ENCODE measurements around the gene SF3A1. TPM values are rescaled to one million over a fixed set of nuclear protein-coding genes. Genes with fewer than 3 reads are reported as not detected.

SF3A1 gene
- total and polyA plus RNA-seq, 9 of the 15 experiments (the other 6 are each of a cell fraction or from before 2014, with no cell fraction given), result 6.7 to 228 (median 13.0) TPM

GRCh38 chr22:30405731-30406130 is 49.0 kb upstream of the SF3A1 start:
- no TSS peak for BruUV-seq (replicated peaks)
- H3K4me3 ChIP-seq, result no peak overlapping the region
- no peak overlapping the region for H3K9ac ChIP-seq (ENCODE audit: insufficient read depth in 1 of 2, low read depth in 2 of 2, low read length in 2 of 2)
- H4K20me1 ChIP-seq (replicated peaks; ENCODE audit: control insufficient read depth, insufficient read depth, low read length), result peaks cover 9% of the 10 kb centered on the region
- H3K27me3 ChIP-seq (ENCODE audit: control insufficient read depth in 2 of 2, insufficient read depth in 2 of 2, low read length in 2 of 2), result no peaks in the 10 kb centered on the region
- H3K9me3 ChIP-seq (replicated peaks; ENCODE audit: control insufficient read depth, insufficient read depth, low read depth, low read length), result no peaks in the 10 kb centered on the region
- H3K27ac ChIP-seq (ENCODE audit: extremely low read depth, low read depth, low read length), result no peak overlapping the region
- ChIA-PET CTCF (ENCODE audit: low intra/inter-chr PET ratio) (no interaction called here), POLR2A (interaction anchor here (1.0 to 2.2 kb wide), 3 partner anchors 9 to 38 kb away, joined by 3 to 8 read pairs (median 4); partner anchors contain the start of gene SEC14L2)
- peaks cover 17 to 18% of the 10 kb centered on the region in 2 experiments; a peak in 3 of 5 replicates for H3K4me1 ChIP-seq (replicated peaks in 1 of 2; ENCODE audit: control insufficient read depth in 2 of 2, insufficient read depth in 2 of 2, low read length in 2 of 2)
- in situ Hi-C loops (cut with MboI), result no loop called here
- peaks cover 3% of the 10 kb centered on the region; the same call in 2 of the 3 replicates for H3K36me3 ChIP-seq (ENCODE audit: control insufficient read depth, insufficient read depth, low read length)
- no peaks in the 10 kb centered on the region for H3K79me2 ChIP-seq (ENCODE audit: control insufficient read depth, insufficient read depth, low read length)
- H2AFZ ChIP-seq (ENCODE audit: low read depth, low read length), result no peak overlapping the region
- H3K4me2 ChIP-seq (ENCODE audit: insufficient read depth, low read length), result no peak overlapping the region
- TF ChIP-seq LARP7 (IDR thresholded peaks at IDR 0.05) (no peak), U2AF2 (optimal IDR thresholded peaks at IDR 0.05; ENCODE audit: low read depth, low read length) (no peak)
- 8% methylated on average over 2 of the region's 4 CpGs for WGBS (ENCODE audit: insufficient coverage, low coverage, missing lambda C conversion rate)
- peaks cover 3% of the 10 kb centered on the region for H3K9me1 ChIP-seq (ENCODE audit: control insufficient read depth, insufficient read depth, low read length)
- intact Hi-C loops (cut with micrococcal nuclease), result no loop called here
- DNase-seq (ENCODE audit: extremely low read depth in 1 of 4, low spot score in 3 of 4) (no peak), FAIRE-seq (no peak), ATAC-seq (no peak)

- peaks cover 3% of the 10 kb centered on the region; the same call in 2 of the 3 replicates for H3K36me3 ChIP-seq (ENCODE audit: control insufficient read depth, insufficient read depth, low read length)
- no peak overlapping the region for H2AFZ ChIP-seq (ENCODE audit: low read depth, low read length)
- POLR2A ChIA-PET, result interaction anchor here (0.7 kb wide), 2 partner anchors 18 to 746 kb away, joined by 3 to 4 read pairs; no protein-coding TSS in a partner anchor
- H3K4me2 ChIP-seq (ENCODE audit: insufficient read depth, low read length), result no peak overlapping the region
- no peak for FAIRE-seq
- intact Hi-C loops (cut with micrococcal nuclease), result no loop called here
- CTCF ChIA-PET (ENCODE audit: low intra/inter-chr PET ratio), result no interaction called here
- peaks cover 17% of the 10 kb centered on the region in 2 experiments; a peak in 3 of 5 replicates for H3K4me1 ChIP-seq (replicated peaks in 1 of 2; ENCODE audit: control insufficient read depth in 2 of 2, insufficient read depth in 2 of 2, low read length in 2 of 2)
- ATAC-seq, result no peak
- no peaks in the 10 kb centered on the region for H3K79me2 ChIP-seq (ENCODE audit: control insufficient read depth, insufficient read depth, low read length)
- WGBS (ENCODE audit: insufficient coverage, low coverage, missing lambda C conversion rate), result 93% methylated on average over 3 of the region's 6 CpGs
- no peaks in the 10 kb centered on the region for H3K9me3 ChIP-seq (replicated peaks; ENCODE audit: control insufficient read depth, insufficient read depth, low read depth, low read length)
- no peak overlapping the region for H3K9ac ChIP-seq (ENCODE audit: insufficient read depth in 1 of 2, low read depth in 2 of 2, low read length in 2 of 2)
- H3K27me3 ChIP-seq (ENCODE audit: control insufficient read depth in 2 of 2, insufficient read depth in 2 of 2, low read length in 2 of 2), result no peaks in the 10 kb centered on the region
- DNase-seq (ENCODE audit: extremely low read depth in 1 of 4, low spot score in 3 of 4), result no peak
- peaks cover 3% of the 10 kb centered on the region for H3K9me1 ChIP-seq (ENCODE audit: control insufficient read depth, insufficient read depth, low read length)
- no peak overlapping the region for H3K4me3 ChIP-seq
- in situ Hi-C loops (cut with MboI), result no loop called here
- no peak overlapping the region for H3K27ac ChIP-seq (ENCODE audit: extremely low read depth, low read depth, low read length)
- no TSS peak for BruUV-seq (replicated peaks)
- peaks cover 8% of the 10 kb centered on the region for H4K20me1 ChIP-seq (replicated peaks; ENCODE audit: control insufficient read depth, insufficient read depth, low read length)
- TF ChIP-seq NR1H2 (CRISPR knock-in tag; IDR thresholded peaks at IDR 0.05) (no peak), ARID1B (IDR thresholded peaks at IDR 0.05) (no peak), NUFIP1 (IDR thresholded peaks at IDR 0.05; ENCODE audit: partially characterized antibody) (no peak), WHSC1 (IDR thresholded peaks at IDR 0.05; ENCODE audit: low read length) (no peak), RBM17 (IDR thresholded peaks at IDR 0.05; ENCODE audit: borderline replicate concordance, low read depth, low read length) (no peak), MTA3 (IDR thresholded peaks at IDR 0.05; ENCODE audit: borderline replicate concordance) (no peak), SREBF1 (IDR thresholded peaks at IDR 0.05; ENCODE audit: borderline replicate concordance, low read depth, low read length) (no peak), HLTF (IDR thresholded peaks at IDR 0.05) (no peak), ZNF165 (CRISPR knock-in tag; IDR thresholded peaks at IDR 0.05; ENCODE audit: borderline replicate concordance) (no peak)
- TF ChIP-seq, protein P1, sequence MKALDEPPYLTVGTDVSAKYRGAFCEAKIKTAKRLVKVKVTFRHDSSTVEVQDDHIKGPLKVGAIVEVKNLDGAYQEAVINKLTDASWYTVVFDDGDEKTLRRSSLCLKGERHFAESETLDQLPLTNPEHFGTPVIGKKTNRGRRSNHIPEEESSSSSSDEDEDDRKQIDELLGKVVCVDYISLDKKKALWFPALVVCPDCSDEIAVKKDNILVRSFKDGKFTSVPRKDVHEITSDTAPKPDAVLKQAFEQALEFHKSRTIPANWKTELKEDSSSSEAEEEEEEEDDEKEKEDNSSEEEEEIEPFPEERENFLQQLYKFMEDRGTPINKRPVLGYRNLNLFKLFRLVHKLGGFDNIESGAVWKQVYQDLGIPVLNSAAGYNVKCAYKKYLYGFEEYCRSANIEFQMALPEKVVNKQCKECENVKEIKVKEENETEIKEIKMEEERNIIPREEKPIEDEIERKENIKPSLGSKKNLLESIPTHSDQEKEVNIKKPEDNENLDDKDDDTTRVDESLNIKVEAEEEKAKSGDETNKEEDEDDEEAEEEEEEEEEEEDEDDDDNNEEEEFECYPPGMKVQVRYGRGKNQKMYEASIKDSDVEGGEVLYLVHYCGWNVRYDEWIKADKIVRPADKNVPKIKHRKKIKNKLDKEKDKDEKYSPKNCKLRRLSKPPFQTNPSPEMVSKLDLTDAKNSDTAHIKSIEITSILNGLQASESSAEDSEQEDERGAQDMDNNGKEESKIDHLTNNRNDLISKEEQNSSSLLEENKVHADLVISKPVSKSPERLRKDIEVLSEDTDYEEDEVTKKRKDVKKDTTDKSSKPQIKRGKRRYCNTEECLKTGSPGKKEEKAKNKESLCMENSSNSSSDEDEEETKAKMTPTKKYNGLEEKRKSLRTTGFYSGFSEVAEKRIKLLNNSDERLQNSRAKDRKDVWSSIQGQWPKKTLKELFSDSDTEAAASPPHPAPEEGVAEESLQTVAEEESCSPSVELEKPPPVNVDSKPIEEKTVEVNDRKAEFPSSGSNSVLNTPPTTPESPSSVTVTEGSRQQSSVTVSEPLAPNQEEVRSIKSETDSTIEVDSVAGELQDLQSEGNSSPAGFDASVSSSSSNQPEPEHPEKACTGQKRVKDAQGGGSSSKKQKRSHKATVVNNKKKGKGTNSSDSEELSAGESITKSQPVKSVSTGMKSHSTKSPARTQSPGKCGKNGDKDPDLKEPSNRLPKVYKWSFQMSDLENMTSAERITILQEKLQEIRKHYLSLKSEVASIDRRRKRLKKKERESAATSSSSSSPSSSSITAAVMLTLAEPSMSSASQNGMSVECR (CRISPR knock-in tag; IDR thresholded peaks at IDR 0.05), result no peak
Measured at GRCh38 chr22:30404307-30404706, 47.6 kb upstream of the SF3A1 start.

Data from K562 (cell line).